Neural cell (in vitro differentiated cells): ENCODE measurements around the gene FNBP1.

Source experiments
- POLR2AphosphoS5 ChIP-seq: IDR thresholded peaks from 2 replicates; pipeline ENCODE4 v1.6.1; 2012
- TF ChIP-seq, protein P1 (sequence below): fragments of 450-650 bp; IDR thresholded peaks from 2 replicates; pipeline ENCODE4 v1.5.1; 2014; ENCODE audit warnings: antibody characterized with exemption, mild to moderate bottlenecking, moderate library complexity; ENCODE audit not compliant: poor library complexity, severe bottlenecking

DNA sequence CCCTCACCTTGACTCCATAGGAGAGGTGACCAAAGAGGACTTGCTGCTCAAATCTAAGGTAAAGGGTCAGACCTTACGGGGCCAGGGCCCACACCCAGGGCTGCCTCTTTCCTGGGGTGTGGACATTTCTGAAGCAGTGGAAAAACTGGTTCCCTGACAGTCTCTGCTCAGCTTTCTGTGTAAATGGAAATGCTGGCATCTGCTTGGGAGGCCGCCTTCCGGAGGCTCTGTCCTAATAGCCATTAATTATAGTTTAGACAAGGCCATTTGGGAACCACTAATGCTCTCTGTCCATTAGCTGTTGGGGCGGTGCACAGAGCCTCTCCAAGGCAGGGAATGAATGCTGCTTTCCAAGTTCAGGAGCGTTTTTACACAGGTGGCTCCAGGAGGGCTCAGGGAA, 190.4 kb downstream of the FNBP1 start:
- TF ChIP-seq, protein P1, sequence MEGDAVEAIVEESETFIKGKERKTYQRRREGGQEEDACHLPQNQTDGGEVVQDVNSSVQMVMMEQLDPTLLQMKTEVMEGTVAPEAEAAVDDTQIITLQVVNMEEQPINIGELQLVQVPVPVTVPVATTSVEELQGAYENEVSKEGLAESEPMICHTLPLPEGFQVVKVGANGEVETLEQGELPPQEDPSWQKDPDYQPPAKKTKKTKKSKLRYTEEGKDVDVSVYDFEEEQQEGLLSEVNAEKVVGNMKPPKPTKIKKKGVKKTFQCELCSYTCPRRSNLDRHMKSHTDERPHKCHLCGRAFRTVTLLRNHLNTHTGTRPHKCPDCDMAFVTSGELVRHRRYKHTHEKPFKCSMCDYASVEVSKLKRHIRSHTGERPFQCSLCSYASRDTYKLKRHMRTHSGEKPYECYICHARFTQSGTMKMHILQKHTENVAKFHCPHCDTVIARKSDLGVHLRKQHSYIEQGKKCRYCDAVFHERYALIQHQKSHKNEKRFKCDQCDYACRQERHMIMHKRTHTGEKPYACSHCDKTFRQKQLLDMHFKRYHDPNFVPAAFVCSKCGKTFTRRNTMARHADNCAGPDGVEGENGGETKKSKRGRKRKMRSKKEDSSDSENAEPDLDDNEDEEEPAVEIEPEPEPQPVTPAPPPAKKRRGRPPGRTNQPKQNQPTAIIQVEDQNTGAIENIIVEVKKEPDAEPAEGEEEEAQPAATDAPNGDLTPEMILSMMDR, result no peak
- no peak for TF ChIP-seq POLR2AphosphoS5
